Activated T-cell treated with anti-CD3 and anti-CD28 coated beads for 48 hours (primary cell): Measurements from ENCODE around the gene KHSRP.
"Not testable (repeated sequence)": the region's sequence is repeated elsewhere in the genome, so short reads cannot be mapped to it uniquely, and the experiment has no call there.

Experiments used
- DNase-seq: peaks from one replicate; pipeline ENCODE4 v3.0.0-alpha.2; 2020; ENCODE audit warnings: low read depth

Gene KHSRP

DNA sequence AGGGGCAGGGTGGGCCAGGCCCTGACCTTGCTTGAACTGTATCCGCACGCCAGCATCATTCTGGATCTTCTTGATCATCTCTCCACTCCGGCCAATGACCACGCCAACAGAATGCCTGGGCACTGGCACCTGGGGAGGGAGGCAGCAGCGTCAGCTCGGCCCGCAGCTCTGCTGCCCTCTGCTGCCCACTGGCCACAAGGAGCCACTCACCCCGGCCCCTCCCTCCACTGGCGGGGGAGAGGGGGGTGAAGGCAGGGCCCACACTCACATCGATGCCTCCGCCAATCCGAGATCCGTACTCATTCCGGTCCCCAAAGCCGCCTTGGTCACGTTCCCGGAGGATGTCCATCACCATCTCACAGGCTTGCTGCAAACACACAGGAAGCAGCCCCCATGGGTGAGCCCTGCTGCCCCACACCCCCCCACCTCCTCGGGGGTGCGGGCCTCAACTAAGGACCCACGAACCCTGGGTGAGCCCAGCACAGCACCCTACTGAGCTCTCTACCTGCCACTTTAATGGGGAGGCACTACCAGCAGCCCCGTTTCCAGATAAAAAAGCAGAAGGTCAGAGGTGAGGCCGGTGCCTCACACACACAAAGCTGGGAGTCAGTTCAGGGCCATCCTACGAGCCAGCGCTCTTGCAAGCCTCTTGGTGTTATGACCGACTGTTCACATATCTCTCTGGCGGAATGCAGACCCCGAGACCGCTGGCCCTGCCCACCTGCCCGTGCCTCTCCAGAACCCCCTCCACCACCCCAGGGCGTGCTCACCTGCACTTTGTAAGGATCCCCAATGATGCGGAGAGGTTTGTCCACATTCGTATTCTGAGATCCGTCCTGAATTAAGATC is 6.7 kb downstream of the KHSRP start:
- DNase-seq: no peak

DNA sequence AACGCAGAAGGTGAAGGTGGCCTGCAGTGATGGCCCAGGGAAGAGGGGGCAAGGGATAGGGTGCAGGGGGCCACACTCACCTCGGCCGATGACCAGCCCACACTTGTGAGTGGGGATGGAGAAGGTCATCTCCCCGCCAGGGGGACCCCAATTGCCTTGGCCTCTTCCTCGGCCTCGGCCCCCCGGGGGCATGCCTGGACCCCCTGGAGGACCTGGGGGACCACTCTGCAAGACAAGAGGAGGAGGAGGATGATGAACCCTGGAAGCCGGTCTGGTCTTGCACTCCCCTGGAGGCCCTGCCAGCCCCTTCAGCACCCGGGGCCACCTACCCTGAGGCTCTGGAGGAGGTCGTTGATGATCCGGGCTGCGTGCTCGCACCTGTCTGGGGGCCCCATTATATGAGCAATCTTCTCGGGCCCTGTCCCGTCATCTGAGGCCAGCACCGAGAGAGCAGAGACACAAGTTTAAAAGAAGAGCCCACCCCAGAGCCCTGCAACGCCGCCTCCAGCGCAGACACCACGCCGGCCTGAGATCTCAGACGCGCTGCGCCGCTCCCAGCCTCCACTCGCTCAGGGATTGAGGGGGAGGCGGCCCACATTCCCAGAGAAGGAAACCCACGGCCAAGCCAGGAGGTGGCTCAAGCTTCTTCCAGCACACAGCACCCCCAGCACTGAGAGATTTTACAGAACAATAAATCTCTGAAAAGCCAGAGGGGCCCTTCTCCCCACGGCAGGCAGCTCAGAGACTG is 7.8 kb downstream of the KHSRP start:
- no peak for DNase-seq

DNA sequence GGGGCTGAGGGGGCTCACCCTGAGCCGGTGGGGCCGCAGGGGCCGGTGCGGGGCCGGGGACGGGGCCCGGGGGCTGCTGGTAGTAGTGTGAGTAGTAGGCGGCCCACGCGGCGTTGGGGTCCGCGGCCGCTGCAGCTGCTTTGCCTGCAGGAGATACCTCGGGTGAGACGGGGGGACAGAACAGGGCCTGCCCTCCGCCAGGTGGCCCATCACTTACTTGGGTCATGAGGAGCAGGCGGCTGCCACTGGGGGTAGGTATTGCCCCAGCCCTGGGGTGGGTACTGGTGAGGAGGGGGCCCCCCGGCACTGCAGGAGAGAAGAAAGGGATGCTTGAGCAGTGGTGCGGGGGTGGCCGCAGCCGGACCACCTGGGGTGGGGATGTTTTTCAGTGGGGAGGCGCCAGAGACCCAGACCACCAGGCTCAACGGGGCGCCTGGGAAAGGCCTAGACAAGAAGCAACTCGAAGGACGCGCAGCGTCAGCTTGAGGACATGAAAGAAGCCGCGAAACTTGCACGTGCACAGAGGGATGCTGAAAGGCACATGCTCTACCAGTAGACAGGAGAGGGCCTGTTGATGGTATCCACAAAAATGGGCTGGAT is 8.9 kb downstream of the KHSRP start:
- DNase-seq: no peak

DNA sequence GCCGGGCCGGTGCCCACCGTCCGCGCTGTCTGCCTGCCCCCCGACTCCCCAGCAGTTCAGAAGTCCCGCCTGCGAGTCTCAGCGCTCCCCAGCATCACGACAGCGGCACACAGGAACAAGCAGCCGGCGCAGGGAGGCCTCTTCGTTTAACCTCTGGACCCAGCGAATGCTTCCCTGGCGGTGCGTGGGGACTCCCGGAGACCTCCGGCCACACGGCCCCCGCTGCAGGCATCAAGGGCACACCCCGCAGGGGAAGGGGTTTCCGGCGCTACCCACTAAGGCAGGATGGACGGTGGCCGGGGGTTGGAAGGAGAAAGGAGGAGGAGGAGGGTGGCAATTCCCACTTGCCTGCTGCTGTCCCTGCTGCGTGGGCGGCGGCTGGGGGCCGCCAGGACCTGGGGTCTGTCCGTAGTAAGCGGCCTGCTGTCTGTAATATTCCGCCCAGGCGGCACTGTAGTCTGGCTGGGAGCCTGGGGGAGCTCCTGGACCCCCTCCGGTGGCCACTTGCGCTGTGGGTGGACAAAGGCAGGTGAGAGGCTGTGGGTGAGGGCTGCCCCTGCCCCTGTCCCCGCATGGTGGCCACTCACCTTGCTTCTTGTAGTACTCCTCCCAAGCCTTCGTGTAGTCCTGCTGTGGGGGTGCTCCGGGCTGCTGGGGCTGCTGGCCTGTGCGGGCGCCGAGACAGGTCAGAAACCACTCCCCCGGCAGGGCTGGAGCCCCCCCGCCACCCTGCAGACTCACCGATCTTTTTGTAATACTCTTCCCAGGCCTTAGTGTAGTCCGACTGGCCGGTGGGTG is 9.6 kb downstream of the KHSRP start:
- no peak for DNase-seq

DNA sequence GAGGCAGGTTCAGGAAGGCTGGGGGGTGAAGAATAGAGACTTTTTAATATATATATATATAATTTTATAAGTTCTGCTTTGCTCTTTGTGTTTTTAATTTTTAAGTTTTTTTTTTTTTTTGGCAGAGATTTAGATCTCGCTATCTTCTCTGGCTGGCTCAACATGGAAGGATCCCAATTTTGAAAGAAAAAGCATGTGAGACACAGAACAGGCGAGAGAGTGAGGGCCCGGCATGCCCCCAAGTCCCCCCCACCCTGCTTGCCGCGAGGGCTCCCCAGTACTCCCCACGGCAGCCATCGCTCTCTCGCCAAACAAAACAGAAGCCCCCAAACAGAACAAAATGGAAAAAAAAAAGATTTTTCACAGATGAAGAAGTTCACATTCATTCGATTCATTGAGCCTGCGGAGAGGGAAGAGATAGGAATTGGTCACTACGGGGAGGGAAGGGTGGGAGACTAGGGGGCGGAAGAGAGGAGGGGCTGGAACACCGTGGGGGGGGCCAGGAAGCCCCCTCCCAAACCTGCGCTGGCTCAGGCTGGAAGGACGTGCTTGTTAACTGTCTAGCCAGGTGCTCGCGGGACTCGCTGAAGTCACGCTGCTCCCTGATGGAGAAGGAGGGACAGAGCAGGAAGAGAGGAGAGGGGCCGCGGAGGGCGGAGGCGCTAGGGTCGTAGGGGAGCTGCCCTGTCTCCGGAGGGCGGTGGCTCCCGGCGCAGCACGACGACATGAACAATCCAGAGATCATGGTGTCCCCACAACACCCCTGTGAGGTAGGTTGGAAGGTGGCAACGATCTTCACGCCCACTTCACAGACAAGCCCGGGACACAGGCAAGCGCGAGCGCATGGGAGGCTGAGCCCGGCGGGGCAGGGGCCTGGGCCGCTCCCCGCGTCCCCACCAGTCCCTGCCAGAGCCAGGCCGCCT is 10.6 kb downstream of the KHSRP start:
- DNase-seq: no peak

DNA sequence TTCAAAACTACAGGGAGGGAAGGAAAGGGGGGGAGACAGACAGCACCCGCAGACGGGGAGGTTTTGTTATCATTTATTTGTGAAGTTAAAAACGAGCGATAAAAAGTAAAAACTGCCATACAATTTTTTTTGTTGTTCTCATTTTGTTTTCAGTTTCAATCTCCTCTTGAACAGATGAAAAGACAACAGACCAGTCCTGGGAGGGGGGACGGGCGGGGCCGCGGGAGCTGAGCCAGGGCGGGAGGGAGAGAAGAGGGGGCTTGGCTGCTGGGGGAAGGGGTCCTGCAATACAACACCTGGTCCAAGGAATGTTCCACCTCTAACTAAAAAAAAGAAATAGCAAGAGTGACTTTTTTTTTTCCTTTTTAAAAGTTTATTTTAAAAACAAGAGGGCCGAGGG is 11.3 kb downstream of the KHSRP start:
- DNase-seq: no peak

DNA sequence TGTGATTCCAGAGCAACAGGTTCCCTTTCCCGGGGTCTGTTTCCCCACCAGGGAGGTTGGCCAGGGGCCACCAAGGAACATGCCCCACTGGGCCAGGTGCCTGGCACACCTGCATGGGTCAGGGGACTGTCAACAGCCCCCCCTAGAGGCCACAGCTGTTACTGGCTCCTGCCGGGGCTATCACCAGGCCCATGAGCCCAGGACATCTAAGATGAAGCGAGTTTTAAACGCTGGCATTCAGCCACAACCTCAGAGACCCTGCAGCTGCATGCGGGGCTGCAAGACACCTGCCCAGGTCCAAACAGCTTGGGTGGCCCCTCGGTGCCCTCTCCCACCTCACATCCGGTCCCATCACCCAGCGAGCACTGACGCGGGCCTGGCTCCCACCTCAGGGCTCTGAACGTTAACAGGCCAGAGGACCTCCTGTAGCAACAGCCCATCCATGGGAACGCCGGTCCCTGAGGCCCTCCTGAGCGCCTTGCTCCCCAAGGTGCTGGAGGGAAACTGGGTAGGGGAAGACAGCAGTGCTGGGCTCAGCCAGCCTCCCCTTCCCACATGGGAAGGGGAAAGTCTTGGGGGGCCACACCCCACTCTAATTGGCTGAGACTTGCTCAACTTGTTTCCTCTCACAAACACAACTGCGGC is 12.0 kb downstream of the KHSRP start:
- DNase-seq: peak; percentile 49

DNA sequence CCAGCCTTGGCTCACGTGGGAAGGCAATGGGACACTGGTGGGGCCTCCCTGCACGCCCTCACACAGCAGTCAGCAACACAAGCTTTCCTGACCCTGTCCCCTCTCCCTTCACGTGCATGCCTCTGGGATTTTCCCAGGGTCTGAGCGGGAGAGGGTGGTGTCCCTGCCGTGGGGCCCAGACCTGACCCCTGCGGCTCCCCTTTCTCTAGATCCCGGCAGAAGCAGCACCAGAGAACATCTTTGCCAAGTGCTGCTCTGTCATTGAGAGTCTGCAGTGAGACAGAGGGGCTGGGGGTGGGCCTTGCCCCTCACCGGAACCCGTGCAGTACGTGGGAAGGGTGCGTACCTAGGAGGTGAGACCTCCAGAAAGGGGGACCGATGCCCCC is 12.6 kb downstream of the KHSRP start:
- DNase-seq: no peak

DNA sequence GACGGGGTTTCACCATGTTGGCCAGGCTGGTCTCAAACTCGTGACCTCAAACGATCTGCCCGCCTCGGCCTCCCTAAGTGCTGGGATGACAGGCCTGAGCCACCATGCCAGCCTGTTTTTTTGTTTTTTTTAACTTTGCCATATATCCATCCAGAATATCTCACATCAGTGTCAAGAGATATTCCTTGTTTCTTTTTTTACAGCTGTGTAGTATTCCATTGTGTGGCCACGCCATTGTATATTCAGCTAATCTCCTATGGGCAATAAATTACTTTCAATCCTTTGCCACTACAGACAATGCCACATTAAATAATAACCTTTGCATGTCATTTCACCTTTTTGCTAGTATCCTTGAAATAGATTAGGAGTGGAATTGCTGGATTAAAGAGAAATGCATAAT is 15.3 kb downstream of the KHSRP start:
- no peak for DNase-seq

DNA sequence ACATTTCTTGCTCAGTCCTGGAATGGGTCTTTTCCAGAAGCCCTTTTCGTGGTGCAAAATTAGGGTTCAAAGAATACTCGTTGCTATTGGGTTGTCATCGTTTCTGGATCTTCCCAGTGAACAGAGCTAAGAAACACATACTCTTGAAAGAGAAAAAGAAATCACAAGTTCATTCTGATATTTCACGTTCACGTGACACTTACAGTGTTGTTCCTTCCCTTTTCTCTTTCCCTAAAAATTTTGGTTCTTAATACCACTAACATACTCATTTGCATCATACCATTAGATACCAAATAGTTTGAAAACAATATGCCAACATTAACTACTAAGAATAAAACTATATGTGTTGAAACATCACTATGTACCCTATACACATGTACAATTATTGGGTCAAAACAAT is 18.2 kb downstream of the KHSRP start:
- DNase-seq: no peak

DNA sequence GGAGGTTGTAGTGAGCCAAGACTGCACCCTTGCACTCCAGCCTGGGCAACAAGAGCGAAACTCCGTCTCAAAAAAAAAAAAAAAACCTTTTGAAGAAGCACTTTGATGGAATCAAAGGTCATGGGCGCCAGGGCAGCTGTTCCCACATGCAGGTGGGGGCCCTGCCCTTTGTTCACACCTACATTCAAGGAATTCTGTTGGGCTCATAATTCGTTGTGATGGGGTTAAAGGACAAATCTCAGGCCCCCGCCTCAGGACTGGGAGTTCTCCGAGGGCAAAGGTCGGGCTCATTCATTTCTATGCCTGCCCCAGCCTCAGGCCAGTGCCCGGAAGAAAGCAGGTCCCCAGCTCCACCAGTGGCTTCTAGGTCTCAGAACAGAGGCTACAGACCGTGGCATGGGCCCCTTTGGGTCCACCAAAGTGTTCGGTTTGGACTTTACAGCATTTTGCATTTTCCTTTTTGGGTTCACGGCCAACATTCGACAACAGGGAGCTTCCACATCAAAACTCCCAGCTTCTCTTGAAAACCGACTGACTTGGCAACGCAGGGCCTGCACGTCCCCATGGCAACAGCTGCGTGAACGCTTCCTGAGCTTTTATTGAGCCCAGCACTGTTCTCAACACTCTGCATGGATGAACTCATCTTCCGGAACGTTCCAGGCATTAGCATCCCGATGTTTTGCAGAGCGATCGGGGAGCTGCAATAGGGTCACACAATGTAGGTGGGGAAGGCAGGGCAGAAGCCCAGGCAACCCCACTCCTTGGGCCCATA is 21.6 kb downstream of the KHSRP start:
- DNase-seq: no peak

DNA sequence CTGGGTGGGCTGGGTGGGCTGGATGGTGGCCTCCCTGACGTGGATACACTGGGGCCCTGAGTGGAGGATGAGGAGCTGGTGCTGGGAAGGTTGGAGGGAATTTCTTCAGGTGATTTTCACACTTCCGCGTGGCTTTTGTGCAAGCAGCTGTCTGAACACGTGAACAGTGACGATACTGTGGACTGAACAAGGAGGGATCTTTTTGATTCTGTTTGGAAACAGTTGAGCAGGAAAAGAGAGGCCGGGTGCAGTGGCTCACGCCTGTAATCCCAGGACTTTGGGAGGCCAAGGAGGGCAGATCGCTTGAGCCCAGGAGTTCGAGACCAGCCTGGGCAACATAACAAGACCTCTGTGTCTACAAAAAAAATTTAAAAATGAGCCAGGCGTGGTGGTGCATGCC is 22.6 kb downstream of the KHSRP start:
- DNase-seq: no peak

DNA sequence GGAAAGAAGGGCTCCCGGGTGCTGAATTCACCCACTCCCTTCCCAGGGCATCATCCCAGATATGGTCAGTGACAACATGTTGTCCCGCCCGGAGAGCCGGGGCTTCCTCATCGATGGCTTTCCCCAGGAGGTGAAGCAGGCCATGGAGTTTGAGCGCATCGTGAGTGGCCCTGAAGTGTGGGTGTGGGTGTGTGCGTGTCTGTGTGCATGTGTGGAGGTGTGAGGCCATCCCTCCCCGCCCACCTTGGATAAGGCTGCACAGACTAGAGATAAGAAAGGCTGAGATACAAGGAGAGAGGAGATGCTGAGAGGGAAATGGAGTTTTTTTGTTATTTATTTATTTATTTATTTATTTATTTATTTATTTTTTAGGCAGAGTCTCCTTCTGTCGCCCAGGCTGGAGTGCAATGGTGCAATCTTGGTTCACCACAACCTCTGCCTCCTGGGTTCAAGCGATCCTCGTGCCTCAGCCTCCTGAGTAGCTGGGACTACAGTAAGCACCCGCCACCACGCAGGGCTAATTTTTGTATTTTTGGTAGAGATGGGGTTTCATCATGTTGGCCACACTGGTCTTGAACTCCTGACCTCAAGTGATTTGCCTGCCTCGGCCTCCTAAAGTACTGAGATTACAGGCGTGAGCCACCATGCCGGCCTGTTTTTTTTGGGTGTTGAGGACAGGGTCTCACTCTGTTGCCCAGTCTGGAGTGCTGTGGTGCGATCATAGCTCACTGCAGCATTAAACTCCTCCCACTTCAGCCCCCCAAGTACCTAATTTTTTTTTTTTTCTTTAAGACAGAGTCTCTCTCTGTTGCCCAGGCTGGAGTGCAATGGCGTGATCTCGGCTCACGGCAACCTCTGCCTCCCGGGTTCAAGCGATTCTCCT is 24.3 kb downstream of the KHSRP start:
- not testable (repeated sequence) for DNase-seq

DNA sequence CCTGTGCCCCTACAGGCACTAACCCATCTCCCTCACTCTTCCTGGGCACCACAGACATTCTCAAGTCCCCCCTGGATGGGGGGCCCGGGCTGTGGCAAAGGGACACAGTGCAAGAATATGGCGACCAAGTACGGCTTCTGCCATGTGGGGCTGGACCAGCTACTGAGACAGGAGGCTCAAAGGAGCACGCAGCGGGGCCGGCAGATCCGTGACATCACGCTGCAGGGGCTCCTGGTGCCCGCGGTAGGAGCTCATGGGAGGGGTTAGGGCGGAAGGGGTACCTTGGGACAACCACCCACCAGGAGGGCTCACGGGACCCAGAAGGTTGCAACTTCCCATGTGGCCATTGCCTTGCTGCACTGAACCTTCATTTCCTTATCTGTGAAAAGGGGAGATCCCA is 28.3 kb downstream of the KHSRP start:
- no peak for DNase-seq

DNA sequence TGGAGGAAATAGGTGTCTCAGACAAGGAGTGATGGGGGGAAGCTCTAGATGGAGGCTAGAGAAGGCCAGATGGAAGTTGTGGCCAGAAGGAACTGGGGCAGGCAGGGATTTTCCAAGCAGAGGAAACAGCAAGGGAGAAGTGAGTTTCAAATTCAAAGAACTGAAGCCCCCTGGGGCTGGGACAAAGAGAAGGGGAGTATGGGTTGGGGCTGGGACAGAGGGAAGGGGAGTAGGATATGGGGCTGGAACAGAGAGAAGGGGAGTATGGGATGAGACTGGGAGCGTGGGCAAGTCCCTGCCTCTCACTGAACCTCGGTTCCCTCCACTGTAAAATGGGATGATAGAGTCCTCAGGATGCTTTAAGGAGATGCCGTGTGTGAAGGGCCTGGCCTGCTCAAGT is 29.8 kb downstream of the KHSRP start:
- no peak for DNase-seq

DNA sequence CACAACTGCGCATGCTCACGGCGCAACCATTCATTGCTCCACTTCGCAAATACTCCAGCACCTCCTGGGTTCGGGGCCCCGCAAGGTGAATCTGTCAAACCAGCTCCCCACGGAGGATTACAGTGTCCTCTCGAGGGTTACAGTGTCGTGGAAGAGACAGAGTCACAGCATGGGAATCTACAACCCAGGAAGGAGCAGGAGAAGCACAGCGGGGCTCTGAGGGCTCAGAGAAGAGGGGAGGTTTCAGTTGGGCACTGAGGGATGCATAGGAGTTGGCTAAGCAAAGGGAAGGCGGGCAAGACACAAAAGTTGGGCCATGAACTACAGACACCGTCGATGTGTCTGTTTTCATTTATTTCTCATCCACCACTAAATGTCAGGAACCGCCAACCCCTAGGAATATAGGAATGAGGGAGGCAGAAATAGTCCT is 30.6 kb downstream of the KHSRP start:
- no peak for DNase-seq

DNA sequence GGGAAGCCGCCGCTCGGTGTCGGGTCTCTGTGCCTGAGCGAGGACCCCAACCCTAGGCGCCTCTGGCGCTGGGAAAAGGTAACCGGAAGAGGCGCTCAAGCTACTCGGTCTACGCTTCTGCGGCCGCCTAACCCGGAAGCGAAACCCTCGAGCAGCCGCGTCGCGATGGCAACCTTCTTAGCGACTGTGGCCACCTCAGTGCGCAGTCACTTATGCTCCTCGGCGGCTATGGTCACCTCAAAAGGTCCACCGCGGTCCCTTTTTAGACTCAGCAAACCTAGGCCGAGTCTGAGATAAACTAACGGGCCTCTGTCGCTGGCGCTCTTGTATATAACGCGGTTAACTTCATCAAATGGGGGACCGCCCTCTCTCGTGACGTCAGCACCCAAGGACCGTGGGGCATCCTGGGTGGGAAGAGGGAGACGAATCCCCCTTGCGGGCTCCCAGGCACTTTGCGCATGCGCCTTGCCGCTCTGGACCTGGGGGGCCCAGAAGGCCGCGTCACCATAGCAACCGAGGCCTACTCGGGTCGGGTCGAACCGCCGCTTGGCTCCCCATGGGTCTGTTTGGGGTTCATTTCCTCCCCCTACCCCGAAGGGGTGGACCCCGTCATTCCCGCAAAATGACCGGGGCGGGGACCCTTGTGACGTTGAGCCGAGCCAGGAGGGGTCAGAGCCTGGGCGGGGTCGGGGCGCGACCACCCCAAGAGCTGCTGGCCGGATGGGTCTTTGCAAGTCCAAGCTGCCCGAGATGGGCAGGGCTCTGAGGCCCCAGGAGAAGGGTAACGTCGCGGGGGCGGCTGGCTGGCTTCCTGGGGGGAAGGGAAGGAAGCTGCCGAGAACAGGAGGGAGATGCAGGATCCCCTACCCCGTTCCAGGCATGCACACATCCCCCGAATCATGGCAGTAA is 31.3 kb downstream of the KHSRP start, which contains the start of gene GTF2F1:
Gene GTF2F1, minus strand, starts transcription at position 91 of the 909 bp plus-strand sequence. CDS start 169 bp downstream, outside the sequence.
- peak; percentile 89 for DNase-seq
